ENCODE results near the gene RCVRN. TPM values are rescaled to one million over a fixed set of nuclear protein-coding genes. Genes with fewer than 3 reads are reported as not detected.
"Not testable (repeated sequence)": the region's sequence is repeated elsewhere in the genome, so short reads cannot be mapped to it uniquely, and the experiment has no call there.

RCVRN gene
- polyA plus RNA-seq, 6 donors from 2014 or later, result not detected

DNA sequence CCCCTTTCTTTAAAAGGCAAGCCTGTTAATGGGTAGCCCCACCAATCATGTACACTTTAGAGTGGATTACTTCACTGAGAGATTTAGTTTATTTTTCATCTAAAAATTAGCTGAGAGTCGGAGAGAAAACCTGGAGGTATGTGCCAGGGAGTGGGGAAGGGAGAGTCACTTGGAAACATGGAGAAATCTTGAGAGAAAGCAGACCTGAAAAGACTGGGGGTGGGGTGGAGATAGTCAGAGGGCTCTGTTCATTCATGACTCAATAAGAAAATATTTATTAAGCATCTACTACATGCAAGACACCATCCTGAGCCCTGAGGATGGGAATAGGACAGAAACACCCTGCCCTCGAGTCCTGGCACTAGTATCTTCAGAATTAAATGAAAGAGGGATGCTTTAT, 27.4 kb upstream of the RCVRN start:
- Mint-ChIP-seq H3K4me1 (no peaks in the 10 kb centered on the region), H3K27me3 (no peaks in the 10 kb centered on the region), H3K36me3 (no peaks in the 10 kb centered on the region), H3K27ac (peak overlapping the region in 1 of 6 donors; percentile 24), H3K9me3 (no peaks in the 10 kb centered on the region), H3K4me3 (no peak overlapping the region)
- DNase-seq, result no peak
- no peak for ATAC-seq (ENCODE audit: low read depth in 2 of 2)

DNA sequence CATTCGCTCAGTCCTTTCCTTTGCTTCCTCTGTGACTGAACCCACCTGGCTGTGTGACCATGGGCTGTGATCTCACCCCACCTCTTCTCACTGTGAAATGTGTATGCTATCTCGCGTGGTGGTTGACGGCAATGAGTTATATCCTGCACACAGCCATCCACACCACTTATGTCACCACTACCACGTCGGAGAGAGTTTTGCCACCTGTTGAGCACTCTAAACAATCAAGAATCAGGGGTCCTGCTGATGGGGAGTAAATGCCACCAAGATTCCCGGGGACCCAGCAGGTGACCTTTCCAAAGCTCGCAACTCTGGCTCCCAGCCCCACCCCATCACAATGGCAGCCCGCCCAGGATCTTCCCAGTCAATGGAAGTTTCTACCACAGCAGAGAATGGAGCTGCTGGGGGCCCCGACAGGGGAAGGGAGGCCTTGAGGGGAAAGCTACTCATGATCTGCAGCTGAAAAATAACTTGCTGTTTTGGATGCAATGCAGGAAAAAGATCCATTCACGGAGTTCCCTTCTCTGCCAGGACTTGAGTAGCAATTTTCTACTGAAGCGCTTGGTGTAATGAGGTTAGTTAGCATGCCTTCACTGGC, 26.2 kb upstream of the RCVRN start:
- H3K4me3 Mint-ChIP-seq, result no peak overlapping the region
- H3K36me3 Mint-ChIP-seq, result no peaks in the 10 kb centered on the region
- no peaks in the 10 kb centered on the region for H3K4me1 Mint-ChIP-seq
- DNase-seq, result no peak
- no peak for ATAC-seq (ENCODE audit: low read depth in 2 of 2)
- no peaks in the 10 kb centered on the region for H3K9me3 Mint-ChIP-seq
- H3K27ac Mint-ChIP-seq, result peak overlapping the region in 1 of 6 donors; percentile 60
- H3K27me3 Mint-ChIP-seq, result no peaks in the 10 kb centered on the region

DNA sequence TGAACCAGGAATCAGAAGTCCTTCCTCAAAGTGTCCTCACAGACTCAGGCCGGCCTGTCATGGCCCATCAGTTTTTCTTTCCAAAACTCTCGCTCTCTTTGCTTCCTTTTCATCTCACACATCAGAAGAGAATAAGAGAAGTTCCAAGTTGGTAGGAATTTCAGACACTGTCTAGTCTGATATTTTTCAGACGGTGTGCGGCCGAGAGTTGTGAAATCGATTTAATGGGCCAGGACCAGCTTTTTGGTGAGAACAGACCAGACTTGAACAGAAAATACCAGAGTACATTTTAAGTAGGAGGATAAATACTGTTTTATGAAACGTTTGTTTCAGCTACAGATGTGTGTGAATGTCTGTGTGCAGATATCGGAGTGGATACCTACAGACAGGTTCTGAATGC, 24.8 kb upstream of the RCVRN start:
- H3K4me3 Mint-ChIP-seq, result no peak overlapping the region
- DNase-seq (no peak), ATAC-seq (ENCODE audit: low read depth in 2 of 2) (no peak)
- H3K36me3 Mint-ChIP-seq, result no peaks in the 10 kb centered on the region
- no peaks in the 10 kb centered on the region for H3K27me3 Mint-ChIP-seq
- H3K4me1 Mint-ChIP-seq, result peaks cover 1 to 2% (median 2%) of the 10 kb centered on the region in 3 donors
- H3K9me3 Mint-ChIP-seq, result no peaks in the 10 kb centered on the region
- no peak overlapping the region for H3K27ac Mint-ChIP-seq

GRCh38 chr17:9928601-9929333, 23.7 kb upstream of the RCVRN start:
- Mint-ChIP-seq H3K4me3 (peak overlapping the region in 1 of 8 donors; percentile 2), H3K27me3 (no peaks in the 10 kb centered on the region), H3K4me1 (peaks cover 5 to 6% (median 6%) of the 10 kb centered on the region in 3 donors), H3K36me3 (no peaks in the 10 kb centered on the region), H3K9me3 (no peaks in the 10 kb centered on the region), H3K27ac (peak overlapping the region in 1 of 6 donors; percentile 4)
- DNase-seq (no peak), ATAC-seq (ENCODE audit: low read depth in 2 of 2) (no peak)

GRCh38 chr17:9926150-9926804, 21.2 kb upstream of the RCVRN start:
- no peak for ATAC-seq (ENCODE audit: low read depth in 2 of 2)
- H3K36me3 Mint-ChIP-seq, result no peaks in the 10 kb centered on the region
- no peaks in the 10 kb centered on the region for H3K27me3 Mint-ChIP-seq
- peak overlapping the region in 3 of 6 donors; percentile 15 to 81 (median 52) for H3K27ac Mint-ChIP-seq
- DNase-seq, result no peak
- H3K4me3 Mint-ChIP-seq, result no peak overlapping the region
- peaks cover 5 to 6% (median 6%) of the 10 kb centered on the region in 3 donors for H3K4me1 Mint-ChIP-seq
- no peaks in the 10 kb centered on the region for H3K9me3 Mint-ChIP-seq

GRCh38 chr17:9925457-9925856, 20.4 kb upstream of the RCVRN start:
- H3K4me3 Mint-ChIP-seq, result no peak overlapping the region

GRCh38 chr17:9924735-9925191, 19.7 kb upstream of the RCVRN start:
- H3K4me1 Mint-ChIP-seq, result peaks cover 5 to 6% (median 6%) of the 10 kb centered on the region in 3 donors
- H3K4me3 Mint-ChIP-seq, result no peak overlapping the region
- no peaks in the 10 kb centered on the region for H3K36me3 Mint-ChIP-seq
- DNase-seq, result peak; percentile 58
- peak overlapping the region in 1 of 6 donors; percentile 83 for H3K27ac Mint-ChIP-seq
- peak; percentile 38 to 66 for ATAC-seq (ENCODE audit: low read depth in 2 of 2)
- H3K27me3 Mint-ChIP-seq, result no peaks in the 10 kb centered on the region
- H3K9me3 Mint-ChIP-seq, result no peaks in the 10 kb centered on the region

More at GRCh38 chr17:9925457-9925856, 20.4 kb upstream of the RCVRN start:
- H3K27me3 Mint-ChIP-seq, result no peaks in the 10 kb centered on the region
- no peaks in the 10 kb centered on the region for H3K9me3 Mint-ChIP-seq
- no peak for ATAC-seq (ENCODE audit: low read depth in 2 of 2)
- no peak for DNase-seq
- peaks cover 5 to 6% (median 6%) of the 10 kb centered on the region in 3 donors for H3K4me1 Mint-ChIP-seq
- peak overlapping the region in 2 of 6 donors; percentile 15 to 81 for H3K27ac Mint-ChIP-seq
- no peaks in the 10 kb centered on the region for H3K36me3 Mint-ChIP-seq

DNA sequence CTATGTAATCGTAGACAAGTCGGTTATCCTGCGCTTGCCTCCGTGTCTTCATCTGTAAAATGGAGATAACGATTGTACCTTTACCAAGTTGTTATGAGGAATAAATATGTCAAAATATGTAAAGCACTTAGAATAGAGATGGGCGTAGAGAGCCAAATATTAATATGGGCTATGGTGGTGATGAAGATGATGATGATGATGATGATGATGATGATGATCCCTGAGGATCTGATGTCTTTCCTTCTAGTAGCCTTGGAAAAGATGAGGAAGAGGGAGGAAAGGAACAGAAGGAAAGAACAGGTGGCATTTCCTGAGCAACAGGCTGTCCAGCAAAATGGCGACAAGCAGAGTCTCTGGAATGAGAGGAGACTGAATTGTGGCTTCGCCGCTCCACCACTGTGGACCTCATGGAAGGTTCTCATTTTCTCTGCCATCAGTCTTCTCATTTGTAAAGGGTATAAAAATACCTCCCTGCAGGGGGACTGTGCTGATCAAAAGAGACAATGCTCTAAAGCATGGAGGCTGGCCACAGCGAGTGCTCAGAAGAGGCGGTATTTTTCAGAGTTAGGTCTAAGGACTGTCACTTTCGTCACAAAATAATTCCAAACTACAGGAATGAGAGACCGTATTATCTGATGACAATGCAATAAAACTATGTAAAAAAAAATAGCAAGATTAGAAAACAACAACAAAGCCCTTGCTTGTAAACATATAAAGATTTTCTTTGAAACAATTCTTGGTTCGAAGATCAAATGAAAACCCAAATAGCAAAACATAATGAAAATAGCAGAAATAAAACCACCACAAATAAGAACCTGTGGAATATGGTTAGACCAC, 17.2 kb upstream of the RCVRN start:
- Mint-ChIP-seq H3K27me3 (no peaks in the 10 kb centered on the region), H3K4me1 (peaks cover 5 to 6% (median 6%) of the 10 kb centered on the region in 3 donors), H3K36me3 (no peaks in the 10 kb centered on the region), H3K4me3 (no peak overlapping the region), H3K9me3 (no peaks in the 10 kb centered on the region), H3K27ac (no peak overlapping the region)
- no peak for ATAC-seq (ENCODE audit: low read depth in 2 of 2)
- no peak for DNase-seq

GRCh38 chr17:9921216-9921615, 16.1 kb upstream of the RCVRN start:
- not testable (repeated sequence) for DNase-seq; H3K4me1 Mint-ChIP-seq; H3K9me3 Mint-ChIP-seq; H3K27ac Mint-ChIP-seq; H3K4me3 Mint-ChIP-seq; H3K27me3 Mint-ChIP-seq; H3K36me3 Mint-ChIP-seq; ATAC-seq (ENCODE audit: low read depth in 2 of 2)

- H3K4me3 Mint-ChIP-seq, result no peak overlapping the region
- no peaks in the 10 kb centered on the region for H3K9me3 Mint-ChIP-seq
- H3K4me1 Mint-ChIP-seq, result peaks cover 0 to 4% (median 0%) of the 10 kb centered on the region in 3 donors
- peak overlapping the region in 1 of 6 donors; percentile 40 for H3K27ac Mint-ChIP-seq
- peaks cover 0 to 7% of the 10 kb centered on the region in 2 donors for H3K36me3 Mint-ChIP-seq
- ATAC-seq (ENCODE audit: low read depth in 2 of 2), result no peak
- H3K27me3 Mint-ChIP-seq, result no peaks in the 10 kb centered on the region
- no peak for DNase-seq
These were observed 13.8 kb upstream of the RCVRN start for GRCh38 chr17:9918804-9919352.

DNA sequence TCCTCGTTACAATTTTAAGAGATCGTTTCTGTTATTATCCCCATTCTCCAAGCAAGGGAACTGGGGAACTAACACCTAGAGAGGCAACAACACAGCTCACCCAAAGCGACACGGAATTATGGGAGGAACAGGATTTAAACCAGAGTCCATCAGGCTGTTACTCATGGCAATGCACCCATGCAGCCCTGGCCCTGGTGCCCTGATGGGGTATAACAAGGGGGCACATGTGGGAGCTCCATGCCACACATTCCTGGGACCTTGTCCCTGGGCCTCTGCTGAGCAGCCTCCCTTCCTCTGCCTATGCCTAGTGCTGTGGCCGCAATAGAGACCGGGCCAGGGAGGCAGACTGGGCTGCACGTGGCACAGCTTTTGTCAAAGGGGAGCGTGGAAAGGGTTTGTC, 13.3 kb upstream of the RCVRN start:
- no peak for ATAC-seq (ENCODE audit: low read depth in 2 of 2)
- no peaks in the 10 kb centered on the region for H3K27me3 Mint-ChIP-seq
- H3K36me3 Mint-ChIP-seq, result peaks cover 0 to 7% of the 10 kb centered on the region in 2 donors
- H3K4me1 Mint-ChIP-seq, result peaks cover 0 to 4% (median 0%) of the 10 kb centered on the region in 3 donors
- no peak for DNase-seq
- no peaks in the 10 kb centered on the region for H3K9me3 Mint-ChIP-seq
- H3K4me3 Mint-ChIP-seq, result no peak overlapping the region
- H3K27ac Mint-ChIP-seq, result no peak overlapping the region

DNA sequence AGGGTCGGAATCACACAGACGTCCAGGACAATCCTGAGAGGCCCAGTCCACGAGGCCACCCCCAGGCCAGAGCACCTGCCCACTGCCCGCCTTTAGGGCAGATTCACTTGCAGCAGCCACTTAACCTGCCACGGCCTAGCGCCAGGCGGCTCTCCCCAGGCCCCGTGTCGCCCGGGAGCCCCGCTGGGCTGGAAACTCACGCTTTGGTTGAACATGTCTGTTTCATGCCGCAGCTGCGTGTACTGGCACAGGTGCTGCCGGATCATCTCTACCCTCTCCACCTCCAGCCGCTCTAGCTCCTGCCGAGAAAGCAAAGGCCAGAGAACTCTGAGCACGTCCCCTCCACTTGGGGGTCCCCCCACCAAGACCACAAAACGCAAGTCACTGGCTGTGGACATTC, 12.7 kb upstream of the RCVRN start:
- DNase-seq, result no peak
- Mint-ChIP-seq H3K27me3 (no peaks in the 10 kb centered on the region), H3K27ac (no peak overlapping the region), H3K36me3 (peaks cover 0 to 7% of the 10 kb centered on the region in 2 donors), H3K4me3 (no peak overlapping the region), H3K4me1 (peaks cover 0 to 4% (median 0%) of the 10 kb centered on the region in 3 donors), H3K9me3 (no peaks in the 10 kb centered on the region)
- no peak for ATAC-seq (ENCODE audit: low read depth in 2 of 2)

GRCh38 chr17:9917131-9917530, 12.1 kb upstream of the RCVRN start:
- H3K27me3 Mint-ChIP-seq, result no peaks in the 10 kb centered on the region
- ATAC-seq (ENCODE audit: low read depth in 2 of 2), result no peak
- H3K4me3 Mint-ChIP-seq, result no peak overlapping the region
- peaks cover 0 to 4% (median 0%) of the 10 kb centered on the region in 3 donors for H3K4me1 Mint-ChIP-seq
- DNase-seq, result no peak
- no peak overlapping the region for H3K27ac Mint-ChIP-seq
- no peaks in the 10 kb centered on the region for H3K9me3 Mint-ChIP-seq
- peaks cover 0 to 7% of the 10 kb centered on the region in 2 donors for H3K36me3 Mint-ChIP-seq

Measured in naive B cell (primary cell).